Ishikawa (cell line): ENCODE data around the gene RYR2.

Source experiments
- CEBPB ChIP-seq: IDR thresholded peaks from 2 replicates; pipeline ENCODE4 v1.6.1; 2012
- CREB1 ChIP-seq: IDR thresholded peaks from 2 replicates; pipeline ENCODE4 v1.6.1; 2012; ENCODE audit warnings: low read depth
- EGR1 ChIP-seq: IDR thresholded peaks from 2 replicates; pipeline ENCODE4 v1.6.1; 2012
- EP300 ChIP-seq: IDR thresholded peaks from 2 replicates; pipeline ENCODE4 v1.6.1; 2012; ENCODE audit warnings: borderline replicate concordance
- FOXM1 ChIP-seq: IDR thresholded peaks from 2 replicates; pipeline ENCODE4 v1.6.1; 2012; ENCODE audit warnings: low read depth, borderline replicate concordance
- NFIC ChIP-seq: IDR thresholded peaks from 2 replicates; pipeline ENCODE4 v1.6.1; 2012
- RAD21 ChIP-seq: IDR thresholded peaks from 2 replicates; pipeline ENCODE4 v1.6.1; 2012; ENCODE audit warnings: low read depth
- TAF1 ChIP-seq: IDR thresholded peaks from 2 replicates; pipeline ENCODE4 v1.6.1; 2012; ENCODE audit warnings: low read depth, mild to moderate bottlenecking
- TCF12 ChIP-seq: IDR thresholded peaks from 2 replicates; pipeline ENCODE4 v1.6.1; 2012; ENCODE audit warnings: low read depth
- TEAD4 ChIP-seq: IDR thresholded peaks from 2 replicates; pipeline ENCODE4 v1.6.1; 2012
- USF1 ChIP-seq: IDR thresholded peaks from 2 replicates; pipeline ENCODE4 v1.6.1; 2012
- YY1 ChIP-seq: IDR thresholded peaks from 2 replicates; pipeline ENCODE4 v1.6.1; 2012; ENCODE audit warnings: low read depth
- ZBTB7A ChIP-seq: IDR thresholded peaks from 2 replicates; pipeline ENCODE4 v1.6.1; 2012; ENCODE audit warnings: low read depth
- TF ChIP-seq, protein P1 (sequence below): IDR thresholded peaks from 2 replicates; pipeline ENCODE4 v1.6.1; 2012; ENCODE audit warnings: low read depth, mild to moderate bottlenecking
- TF ChIP-seq, protein P2 (sequence below): IDR thresholded peaks from 2 replicates; pipeline ENCODE4 v1.6.1; 2012

The RYR2 gene

GRCh38 chr1:237058470-237058869, 16.5 kb downstream of the RYR2 start:
- TF ChIP-seq USF1 (no peak), NFIC (no peak), RAD21 (no peak), TEAD4 (no peak)

DNA sequence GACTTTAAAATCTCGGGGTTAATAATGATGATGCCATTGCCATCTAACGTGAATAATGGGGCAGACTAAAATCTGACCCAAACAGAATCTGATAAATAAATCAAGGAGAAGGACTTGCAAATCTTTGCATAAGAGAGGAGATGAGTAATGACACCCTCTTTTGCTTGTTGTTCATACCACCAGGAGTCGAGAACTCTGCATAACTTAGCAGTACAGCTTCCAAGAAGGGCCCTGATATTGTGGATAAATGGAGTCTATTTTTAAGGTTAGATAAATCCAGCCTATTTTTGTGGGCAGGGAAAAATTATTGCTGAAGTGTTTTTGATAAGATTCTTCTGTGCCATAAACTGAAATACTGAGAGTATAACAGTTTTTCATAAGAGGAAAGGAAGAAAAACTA, 17.3 kb downstream of the RYR2 start:
- no peak for TF ChIP-seq ZBTB7A
- TF ChIP-seq FOXM1 = no peak
- no peak for TF ChIP-seq EP300
- TF ChIP-seq, protein P1, sequence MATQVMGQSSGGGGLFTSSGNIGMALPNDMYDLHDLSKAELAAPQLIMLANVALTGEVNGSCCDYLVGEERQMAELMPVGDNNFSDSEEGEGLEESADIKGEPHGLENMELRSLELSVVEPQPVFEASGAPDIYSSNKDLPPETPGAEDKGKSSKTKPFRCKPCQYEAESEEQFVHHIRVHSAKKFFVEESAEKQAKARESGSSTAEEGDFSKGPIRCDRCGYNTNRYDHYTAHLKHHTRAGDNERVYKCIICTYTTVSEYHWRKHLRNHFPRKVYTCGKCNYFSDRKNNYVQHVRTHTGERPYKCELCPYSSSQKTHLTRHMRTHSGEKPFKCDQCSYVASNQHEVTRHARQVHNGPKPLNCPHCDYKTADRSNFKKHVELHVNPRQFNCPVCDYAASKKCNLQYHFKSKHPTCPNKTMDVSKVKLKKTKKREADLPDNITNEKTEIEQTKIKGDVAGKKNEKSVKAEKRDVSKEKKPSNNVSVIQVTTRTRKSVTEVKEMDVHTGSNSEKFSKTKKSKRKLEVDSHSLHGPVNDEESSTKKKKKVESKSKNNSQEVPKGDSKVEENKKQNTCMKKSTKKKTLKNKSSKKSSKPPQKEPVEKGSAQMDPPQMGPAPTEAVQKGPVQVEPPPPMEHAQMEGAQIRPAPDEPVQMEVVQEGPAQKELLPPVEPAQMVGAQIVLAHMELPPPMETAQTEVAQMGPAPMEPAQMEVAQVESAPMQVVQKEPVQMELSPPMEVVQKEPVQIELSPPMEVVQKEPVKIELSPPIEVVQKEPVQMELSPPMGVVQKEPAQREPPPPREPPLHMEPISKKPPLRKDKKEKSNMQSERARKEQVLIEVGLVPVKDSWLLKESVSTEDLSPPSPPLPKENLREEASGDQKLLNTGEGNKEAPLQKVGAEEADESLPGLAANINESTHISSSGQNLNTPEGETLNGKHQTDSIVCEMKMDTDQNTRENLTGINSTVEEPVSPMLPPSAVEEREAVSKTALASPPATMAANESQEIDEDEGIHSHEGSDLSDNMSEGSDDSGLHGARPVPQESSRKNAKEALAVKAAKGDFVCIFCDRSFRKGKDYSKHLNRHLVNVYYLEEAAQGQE = no peak
- TF ChIP-seq TCF12 = no peak
- TF ChIP-seq CEBPB = no peak
- no peak for TF ChIP-seq RAD21
- TF ChIP-seq TAF1 = no peak
- TF ChIP-seq NFIC = no peak
- TF ChIP-seq, protein P2, sequence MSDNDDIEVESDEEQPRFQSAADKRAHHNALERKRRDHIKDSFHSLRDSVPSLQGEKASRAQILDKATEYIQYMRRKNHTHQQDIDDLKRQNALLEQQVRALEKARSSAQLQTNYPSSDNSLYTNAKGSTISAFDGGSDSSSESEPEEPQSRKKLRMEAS = no peak
- no peak for TF ChIP-seq CREB1
- no peak for TF ChIP-seq TEAD4
- TF ChIP-seq YY1 = no peak
- no peak for TF ChIP-seq EGR1
- TF ChIP-seq USF1 = no peak

GRCh38 chr1:237062976-237063375, 21.0 kb downstream of the RYR2 start:
- TF ChIP-seq EGR1 (no peak), NFIC (no peak), TCF12 (no peak), CREB1 (no peak), ZBTB7A (no peak), CEBPB (no peak), USF1 (no peak), FOXM1 (no peak), YY1 (no peak), TEAD4 (no peak), TAF1 (no peak), RAD21 (no peak), EP300 (no peak)
- TF ChIP-seq, protein P2 = no peak
- TF ChIP-seq, protein P1 = no peak

DNA sequence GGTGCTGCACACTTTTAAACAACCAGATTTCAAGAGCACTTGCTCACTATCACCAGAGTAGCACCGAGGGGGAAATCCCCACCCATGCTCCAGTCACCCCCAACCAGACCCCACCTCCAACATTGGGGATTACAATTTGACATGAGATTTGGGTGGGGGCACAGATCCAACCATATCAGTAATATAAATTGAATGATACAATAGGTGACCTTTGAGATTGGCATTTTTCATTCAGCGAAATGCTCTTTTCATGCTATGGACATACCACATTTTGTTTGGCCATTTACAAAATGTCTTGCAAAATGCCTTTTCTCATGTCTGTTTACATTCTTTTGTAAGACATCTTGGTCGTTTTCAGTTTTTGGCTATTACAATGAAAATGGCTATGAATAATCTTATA, 23.9 kb downstream of the RYR2 start:
- TF ChIP-seq YY1 (no peak), TEAD4 (no peak), CREB1 (no peak), FOXM1 (no peak), CEBPB (no peak), USF1 (no peak), RAD21 (no peak), NFIC (no peak), EP300 (no peak), TCF12 (no peak), TAF1 (no peak), ZBTB7A (no peak)
- TF ChIP-seq, protein P1 = no peak
- TF ChIP-seq, protein P2 = no peak
